Ecto neural progenitor cell (in vitro differentiated cells): Measurements from ENCODE around the gene ENO2.
A peak's percentile ranks its signal among the peaks of the same experiment; 100 is the strongest.
"Not testable (repeated sequence)": the region's sequence is repeated elsewhere in the genome, so short reads cannot be mapped to it uniquely, and the experiment has no call there.

Experiments used
- DNase-seq: peaks from one replicate; pipeline ENCODE4 v3.0.0-alpha.2; 2018; ENCODE audit warnings: low spot score

Gene ENO2

GRCh38 chr12:6914246-6914946, at the start of gene ENO2:
Gene ENO2 (plus strand): TSS chr12:6914580. CDS start chr12:6915833, 1,253 bp downstream.
- peak; percentile 85 for DNase-seq

GRCh38 chr12:6865307-6865706, 49.1 kb upstream of the ENO2 start:
- DNase-seq, result not testable (repeated sequence)

GRCh38 chr12:6866163-6866919, 48.0 kb upstream of the ENO2 start:
- peak; percentile 56 for DNase-seq

- no peak for DNase-seq
Measured at GRCh38 chr12:6866920-6867412, 47.4 kb upstream of the ENO2 start.

- peak; percentile 94 for DNase-seq
Measured at GRCh38 chr12:6867413-6868210, 46.8 kb upstream of the ENO2 start, which contains the start of gene TPI1. Gene TPI1 (plus strand): TSS chr12:6867531. CDS start chr12:6867567, 36 bp downstream.

GRCh38 chr12:6868211-6869048, 46.0 kb upstream of the ENO2 start:
- DNase-seq, result peak; percentile 60

- DNase-seq, result peak; percentile 92
Measured at GRCh38 chr12:6869049-6870021, 45.0 kb upstream of the ENO2 start.

GRCh38 chr12:6870304-6870703, 44.1 kb upstream of the ENO2 start:
- not testable (repeated sequence) for DNase-seq

- peak; percentile 60 for DNase-seq
Measured at GRCh38 chr12:6871052-6871957, 43.1 kb upstream of the ENO2 start.

- DNase-seq, result peak; percentile 98
Measured at GRCh38 chr12:6872073-6873048, 42.0 kb upstream of the ENO2 start.

GRCh38 chr12:6873094-6874014, 41.0 kb upstream of the ENO2 start, which contains the start of gene SPSB2:
Gene SPSB2 (minus strand): TSS chr12:6873303. CDS start chr12:6872901, 402 bp downstream.
- peak; percentile 100 for DNase-seq

- DNase-seq, result not testable (repeated sequence)
Measured at GRCh38 chr12:6874015-6874368, 40.4 kb upstream of the ENO2 start.

- not testable (repeated sequence) for DNase-seq
Measured at GRCh38 chr12:6879824-6880223, 34.6 kb upstream of the ENO2 start.

- no peak for DNase-seq
Measured at GRCh38 chr12:6883252-6883651, 31.1 kb upstream of the ENO2 start.

- DNase-seq, result no peak
Measured at GRCh38 chr12:6883683-6884082, 30.7 kb upstream of the ENO2 start.

- no peak for DNase-seq
Measured at GRCh38 chr12:6884539-6884938, 29.8 kb upstream of the ENO2 start.
